ENCODE data around the gene FATE1.

Gene FATE1

GRCh38 chrX:151754641-151755215, 38.9 kb downstream of the FATE1 start:
- Histone ChIP-seq H3K4me1 (ENCODE audit: low read depth, poor library complexity, severe bottlenecking) (no peaks in the 10 kb centered on the region), H3K27me3 (ENCODE audit: insufficient read depth, low read depth) (no peaks in the 10 kb centered on the region), H3K27ac (no peak overlapping the region), H3K4me3 (IDR thresholded peaks at IDR 0.05; ENCODE audit: insufficient read depth, low read depth, low read length) (no peak overlapping the region), H3K9ac (no peak overlapping the region), H3K79me2 (ENCODE audit: insufficient read depth, low read depth) (no peaks in the 10 kb centered on the region), H4K20me1 (ENCODE audit: insufficient read depth) (no peaks in the 10 kb centered on the region), H2AFZ (ENCODE audit: low read depth) (no peak overlapping the region), H3K4me2 (no peak overlapping the region), H3K36me3 (ENCODE audit: insufficient read depth) (no peaks in the 10 kb centered on the region)
- no peak for TF ChIP-seq CTCF (conservative IDR thresholded peaks at IDR 0.05; ENCODE audit: low read depth, low read length)

GRCh38 chrX:151759041-151759708, 43.3 kb downstream of the FATE1 start:
- no peaks in the 10 kb centered on the region for H3K36me3 ChIP-seq (ENCODE audit: insufficient read depth)

GRCh38 chrX:151762802-151763201, 47.0 kb downstream of the FATE1 start:
- Histone ChIP-seq H4K20me1 (ENCODE audit: insufficient read depth) (no peaks in the 10 kb centered on the region), H3K79me2 (ENCODE audit: insufficient read depth, low read depth) (no peaks in the 10 kb centered on the region), H2AFZ (ENCODE audit: low read depth) (no peak overlapping the region), H3K27ac (no peak overlapping the region), H3K4me2 (no peak overlapping the region), H3K4me1 (ENCODE audit: low read depth, poor library complexity, severe bottlenecking) (no peaks in the 10 kb centered on the region), H3K36me3 (ENCODE audit: insufficient read depth) (no peaks in the 10 kb centered on the region), H3K27me3 (ENCODE audit: insufficient read depth, low read depth) (no peaks in the 10 kb centered on the region), H3K4me3 (IDR thresholded peaks at IDR 0.05; ENCODE audit: insufficient read depth, low read depth, low read length) (no peak overlapping the region), H3K9ac (no peak overlapping the region)
- TF ChIP-seq CTCF (conservative IDR thresholded peaks at IDR 0.05; ENCODE audit: low read depth, low read length) = no peak

More at GRCh38 chrX:151759041-151759708, 43.3 kb downstream of the FATE1 start:
- Histone ChIP-seq H4K20me1 (ENCODE audit: insufficient read depth) (no peaks in the 10 kb centered on the region), H3K4me1 (ENCODE audit: low read depth, poor library complexity, severe bottlenecking) (no peaks in the 10 kb centered on the region), H2AFZ (ENCODE audit: low read depth) (no peak overlapping the region), H3K27me3 (ENCODE audit: insufficient read depth, low read depth) (no peaks in the 10 kb centered on the region), H3K27ac (no peak overlapping the region), H3K9ac (no peak overlapping the region), H3K4me3 (IDR thresholded peaks at IDR 0.05; ENCODE audit: insufficient read depth, low read depth, low read length) (no peak overlapping the region), H3K4me2 (no peak overlapping the region), H3K79me2 (ENCODE audit: insufficient read depth, low read depth) (no peaks in the 10 kb centered on the region)
- no peak for TF ChIP-seq CTCF (conservative IDR thresholded peaks at IDR 0.05; ENCODE audit: low read depth, low read length)

GRCh38 chrX:151763711-151764110, 47.9 kb downstream of the FATE1 start:
- no peaks in the 10 kb centered on the region for H4K20me1 ChIP-seq (ENCODE audit: insufficient read depth)
- no peak overlapping the region for H3K9ac ChIP-seq
- no peaks in the 10 kb centered on the region for H3K36me3 ChIP-seq (ENCODE audit: insufficient read depth)
- no peak overlapping the region for H3K4me3 ChIP-seq (IDR thresholded peaks at IDR 0.05; ENCODE audit: insufficient read depth, low read depth, low read length)
- no peak overlapping the region for H3K27ac ChIP-seq
- no peak for TF ChIP-seq CTCF (conservative IDR thresholded peaks at IDR 0.05; ENCODE audit: low read depth, low read length)
- no peak overlapping the region for H3K4me2 ChIP-seq
- H3K4me1 ChIP-seq (ENCODE audit: low read depth, poor library complexity, severe bottlenecking) = no peaks in the 10 kb centered on the region
- H3K27me3 ChIP-seq (ENCODE audit: insufficient read depth, low read depth) = no peaks in the 10 kb centered on the region
- no peak overlapping the region for H2AFZ ChIP-seq (ENCODE audit: low read depth)
- H3K79me2 ChIP-seq (ENCODE audit: insufficient read depth, low read depth) = no peaks in the 10 kb centered on the region

All from KMS-11 (cell line).